Small intestine (tissue), 7 donors: ENCODE data around the gene SCUBE2. TPM values are rescaled to one million over a fixed set of nuclear protein-coding genes. Genes with fewer than 3 reads are reported as not detected.
"Not testable (repeated sequence)": the region's sequence is repeated elsewhere in the genome, so short reads cannot be mapped to it uniquely, and the experiment has no call there.

Source experiments
- DNase-seq, 2 donors: peaks; one replicate each; pipeline versions ENCODE4 v3.0.0 to v3.0.0-alpha.2; 2013
- FAIRE-seq: peaks from 2 replicates; lab custom pipeline; 2012; peaks lifted over from hg19 to GRCh38; lab: Jason Lieb, UNC
- H3K27ac ChIP-seq, 3 donors: one replicate each; pipeline ENCODE4 v1.5.1; 2013; ENCODE audit warnings: low read length in 2 of 3, mild to moderate bottlenecking in 2 of 3, control low read depth in 1 of 3, inconsistent platforms in 1 of 3, low read depth in 1 of 3, moderate library complexity in 1 of 3
- H3K27me3 ChIP-seq, 3 donors: one replicate each; pipeline ENCODE4 v1.6.1; 2013; ENCODE audit warnings: low read length in 3 of 3, inconsistent platforms in 1 of 3; ENCODE audit not compliant: control insufficient read depth in 3 of 3, insufficient read depth in 3 of 3
- H3K36me3 ChIP-seq, 3 donors: one replicate each; pipeline ENCODE4 v1.6.1; 2013; ENCODE audit warnings: low read length in 3 of 3, inconsistent platforms in 1 of 3, low read depth in 1 of 3, mild to moderate bottlenecking in 1 of 3, moderate library complexity in 1 of 3; ENCODE audit not compliant: control insufficient read depth in 3 of 3, insufficient read depth in 2 of 3
- H3K4me1 ChIP-seq, 3 donors: one replicate each; pipeline ENCODE4 v1.6.1; 2013; ENCODE audit warnings: low read length in 2 of 3, inconsistent platforms in 1 of 3, low read depth in 1 of 3, mild to moderate bottlenecking in 1 of 3, moderate library complexity in 1 of 3; ENCODE audit not compliant: control insufficient read depth in 3 of 3, insufficient read depth in 2 of 3
- H3K4me3 ChIP-seq, 3 donors: one replicate each; pipeline ENCODE4 v1.5.1; 2013; ENCODE audit warnings: low read length in 3 of 3, control low read depth in 1 of 3, inconsistent platforms in 1 of 3, low read depth in 1 of 3, mild to moderate bottlenecking in 1 of 3, moderate library complexity in 1 of 3
- H3K9me3 ChIP-seq, 2 donors: one replicate each; pipeline ENCODE4 v1.6.1; 2013; ENCODE audit warnings: low read depth in 1 of 2, low read length in 1 of 2; ENCODE audit not compliant: control insufficient read depth in 2 of 2, insufficient read depth in 1 of 2
- WGBS, 3 donors: extraction: QIAGEN DNeasy Blood & Tissue Kit; methylation state at CpG; one replicate each; pipeline ENCODE4 v1.1.7; 2013; 5-methylcytosine and 5-hydroxymethylcytosine counted together
- polyA plus RNA-seq, 4 donors: library from polyadenylated mRNA; stranded (reverse) in 3 of 4; unstranded in 1 of 4; fragments of 200-250 nt in 3 of 4; fragments of 120-200 nt in 1 of 4; gene quantifications; one replicate each; pipeline versions ENCODE4 v1.2.1 to v1.2.3, GENCODE V29; 2013
- donor health status: healthy with polysubstance abuse.
- donor health status: control.
- donor health status: control.
- donor health status: Bipolar disorder and iron deficiency.
- donor health status: healthy.

SCUBE2 gene
- polyA plus RNA-seq, 4 donors, result under 0.01 to 8.8 (median 4.9) TPM; not detected in 1

GRCh38 chr11:9097186-9097943, 6.0 kb upstream of the SCUBE2 start:
- not testable (repeated sequence) for FAIRE-seq

DNA sequence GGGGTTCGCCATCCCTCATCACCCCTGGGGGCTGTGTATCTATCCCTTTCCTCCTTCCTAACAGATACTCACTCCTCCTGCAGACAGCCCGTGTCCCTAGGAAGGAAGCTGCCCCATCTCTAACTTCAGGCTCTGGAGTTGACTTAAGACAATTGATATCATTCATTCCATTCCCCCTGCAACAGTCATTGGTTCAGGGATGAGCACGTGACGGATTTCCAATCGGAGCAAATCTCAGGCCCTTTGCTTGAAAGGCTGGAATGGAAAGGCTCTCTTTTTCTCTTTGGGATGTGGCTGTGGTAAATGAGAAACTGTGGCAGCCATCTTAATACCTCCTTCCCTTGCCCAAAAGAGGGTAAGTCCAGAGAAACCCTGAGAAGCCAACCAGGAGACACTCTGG, 5.0 kb upstream of the SCUBE2 start:
- peaks cover 0 to 4% (median 0%) of the 10 kb centered on the region in 3 donors for H3K4me1 ChIP-seq
- no peak overlapping the region for H3K27ac ChIP-seq
- H3K36me3 ChIP-seq, result no peaks in the 10 kb centered on the region
- no peak overlapping the region for H3K4me3 ChIP-seq
- peaks cover 0 to 9% (median 5%) of the 10 kb centered on the region in 3 donors for H3K27me3 ChIP-seq
- no peak for DNase-seq
- 92 to 95% (median 94%) methylated on average over 5 of the region's 5 CpGs for WGBS, 3 donors
- no peaks in the 10 kb centered on the region for H3K9me3 ChIP-seq
- FAIRE-seq, result no peak

More at GRCh38 chr11:9097186-9097943, 6.0 kb upstream of the SCUBE2 start:
- not testable (repeated sequence) for H3K4me3 ChIP-seq, DNase-seq, H3K27ac ChIP-seq, H3K36me3 ChIP-seq, H3K9me3 ChIP-seq, H3K27me3 ChIP-seq, H3K4me1 ChIP-seq
- 83 to 89% (median 84%) methylated on average over 21 to 23 of the region's 23 CpGs for WGBS, 3 donors

DNA sequence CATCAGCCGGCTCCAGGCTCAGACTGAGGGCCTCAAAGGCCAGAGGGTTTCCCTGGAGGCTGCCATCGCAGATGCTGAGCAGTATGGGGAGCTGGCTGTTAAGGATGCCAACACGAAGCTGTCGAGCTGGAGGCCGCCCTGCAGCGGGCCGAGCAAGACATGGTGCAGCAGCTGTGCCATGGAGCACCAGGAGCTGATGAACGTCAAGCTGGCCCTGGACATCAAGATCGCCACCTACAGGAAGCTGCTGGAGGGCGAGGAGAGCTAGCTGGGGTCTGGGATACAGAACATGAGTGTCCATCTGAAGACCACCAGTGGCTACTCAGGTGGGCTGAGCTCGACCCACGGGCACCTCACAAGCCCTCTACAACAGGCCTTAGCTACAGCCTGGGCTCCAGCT, 4.0 kb upstream of the SCUBE2 start:
- H3K36me3 ChIP-seq, result no peaks in the 10 kb centered on the region
- DNase-seq, result no peak
- H3K27ac ChIP-seq, result no peak overlapping the region
- peaks cover 0 to 15% (median 5%) of the 10 kb centered on the region in 3 donors for H3K27me3 ChIP-seq
- H3K9me3 ChIP-seq, result no peaks in the 10 kb centered on the region
- peaks cover 0 to 7% (median 0%) of the 10 kb centered on the region in 3 donors for H3K4me1 ChIP-seq
- 77 to 86% (median 78%) methylated on average over 12 of the region's 12 CpGs for WGBS, 3 donors
- no peak for FAIRE-seq
- H3K4me3 ChIP-seq, result no peak overlapping the region

DNA sequence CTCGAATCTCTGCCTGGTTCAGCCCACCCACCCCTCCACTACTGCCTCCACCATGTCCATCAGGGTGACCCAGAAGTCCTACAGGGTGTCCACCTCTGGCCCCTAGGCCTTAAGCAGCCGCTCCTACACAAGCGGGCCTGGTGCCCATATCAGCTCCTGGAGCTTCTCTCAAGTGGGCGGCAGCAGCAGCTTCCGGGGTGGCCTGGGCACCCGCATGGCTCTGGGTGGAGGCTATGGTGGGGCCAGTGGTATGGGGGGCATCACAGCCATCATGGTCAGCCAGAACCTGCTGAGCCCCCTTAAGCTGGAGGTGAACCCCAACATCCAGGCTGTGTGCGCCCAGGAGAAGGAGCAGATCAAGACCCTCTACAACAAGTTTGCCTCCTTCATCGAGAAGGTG, 3.0 kb upstream of the SCUBE2 start:
- 92 to 97% (median 97%) methylated on average over 8 of the region's 8 CpGs for WGBS, 3 donors
- Histone ChIP-seq H3K27me3 (peaks cover 0 to 23% (median 5%) of the 10 kb centered on the region in 3 donors), H3K36me3 (no peaks in the 10 kb centered on the region)

GRCh38 chr11:9092853-9093778, 1.7 kb upstream of the SCUBE2 start:
- DNase-seq, result no peak
- no peaks in the 10 kb centered on the region for H3K9me3 ChIP-seq
- H3K27me3 ChIP-seq, result peaks cover 0 to 25% (median 5%) of the 10 kb centered on the region in 3 donors
- no peak overlapping the region for H3K4me3 ChIP-seq
- peaks cover 0 to 12% (median 3%) of the 10 kb centered on the region in 3 donors for H3K4me1 ChIP-seq
- 65 to 75% (median 65%) methylated on average over 10 of the region's 10 CpGs for WGBS, 3 donors
- H3K27ac ChIP-seq, result no peak overlapping the region
- no peaks in the 10 kb centered on the region for H3K36me3 ChIP-seq
- FAIRE-seq, result no peak

More for the DNA sequence above, 3.0 kb upstream of the SCUBE2 start:
- DNase-seq, result no peak
- no peak overlapping the region for H3K27ac ChIP-seq
- no peak overlapping the region for H3K4me3 ChIP-seq
- peaks cover 0 to 7% (median 3%) of the 10 kb centered on the region in 3 donors for H3K4me1 ChIP-seq
- no peaks in the 10 kb centered on the region for H3K9me3 ChIP-seq
- FAIRE-seq, result no peak

GRCh38 chr11:9092072-9092471, 673 bp upstream of the SCUBE2 start:
- peaks cover 0 to 12% (median 3%) of the 10 kb centered on the region in 3 donors for H3K4me1 ChIP-seq
- H3K9me3 ChIP-seq, result no peaks in the 10 kb centered on the region
- FAIRE-seq (no peak), DNase-seq (no peak)
- H3K36me3 ChIP-seq, result no peaks in the 10 kb centered on the region
- H3K4me3 ChIP-seq, result no peak overlapping the region
- no peak overlapping the region for H3K27ac ChIP-seq
- WGBS, 3 donors, result 32 to 63% (median 49%) methylated on average over 4 of the region's 4 CpGs
- peaks cover 0 to 25% (median 5%) of the 10 kb centered on the region in 3 donors for H3K27me3 ChIP-seq

DNA sequence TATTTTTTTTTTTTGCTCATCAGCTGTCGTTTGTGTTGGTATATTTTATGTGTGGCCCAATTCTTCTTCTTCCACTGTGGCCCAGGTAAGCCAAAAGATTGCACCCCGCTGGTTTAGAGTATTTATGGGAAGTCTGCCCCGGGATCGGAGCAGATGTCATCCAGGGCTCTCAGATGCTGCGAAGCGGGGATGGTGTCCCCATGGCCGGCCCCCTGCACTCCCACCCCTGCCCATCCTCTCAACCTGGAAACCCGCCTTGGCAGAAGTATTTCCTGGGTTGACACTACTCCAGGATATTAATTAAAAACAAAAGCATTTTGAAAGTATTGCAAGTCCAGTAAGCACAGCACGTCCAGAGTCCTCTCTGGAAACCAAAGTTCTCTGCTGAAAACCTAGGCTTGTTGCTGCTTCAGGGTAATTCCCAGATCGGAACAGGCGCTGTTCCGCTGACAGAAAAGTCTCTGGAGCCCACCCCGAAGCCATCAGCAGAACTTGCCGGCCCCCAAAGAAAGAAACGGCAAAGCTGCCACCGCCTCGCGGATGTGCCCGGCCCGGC, 833 bp downstream of the SCUBE2 start:
- H3K9me3 ChIP-seq, result no peaks in the 10 kb centered on the region
- DNase-seq, result peak in 1 of 2 donors; percentile 22
- H3K4me3 ChIP-seq, result peak overlapping the region in 2 of 3 donors; percentile 34 to 53
- no peaks in the 10 kb centered on the region for H3K36me3 ChIP-seq
- peaks cover 0 to 25% (median 5%) of the 10 kb centered on the region in 3 donors for H3K27me3 ChIP-seq
- FAIRE-seq, result no peak
- H3K27ac ChIP-seq, result no peak overlapping the region
- H3K4me1 ChIP-seq, result peaks cover 0 to 12% (median 3%) of the 10 kb centered on the region in 3 donors
- WGBS, 3 donors, result 14 to 42% (median 36%) methylated on average over 19 to 20 of the region's 20 CpGs

- WGBS, 3 donors, result 33 to 77% (median 44%) methylated on average over 6 of the region's 6 CpGs
These were observed 1.8 kb downstream of the SCUBE2 start for GRCh38 chr11:9089636-9090035.

More at GRCh38 chr11:9089636-9090035, 1.8 kb downstream of the SCUBE2 start:
- H3K27ac ChIP-seq, result peak overlapping the region in 1 of 3 donors; percentile 2
- H3K9me3 ChIP-seq, result no peaks in the 10 kb centered on the region
- no peaks in the 10 kb centered on the region for H3K36me3 ChIP-seq
- no peak overlapping the region for H3K4me3 ChIP-seq
- peaks cover 0 to 12% (median 3%) of the 10 kb centered on the region in 3 donors for H3K4me1 ChIP-seq
- peaks cover 0 to 25% (median 5%) of the 10 kb centered on the region in 3 donors for H3K27me3 ChIP-seq
- DNase-seq (peak in 1 of 2 donors; percentile 49), FAIRE-seq (no peak)
